Calu3 (cell line): ENCODE measurements around the gene PRKN. TPM values are rescaled to one million over a fixed set of nuclear protein-coding genes. Genes with fewer than 3 reads are reported as not detected.

Experiments
- BruUV-seq: library from RNA; stranded (reverse); fragments of 400-500 nt; replicated peaks from 2 replicates; lab custom pipeline; 2021; lab: Mats Ljungman, UMichigan
- CTCF ChIA-PET: fragments of 300-600 bp; sonication (Branson Sonifier 250); formaldehyde crosslinking; loops from one replicate; lab custom pipeline; 2022; ENCODE audit warnings: antibody characterized with exemption; lab: Charles Lee
- DNase-seq: peaks from one replicate; pipeline ENCODE4 v3.0.0; 2022
- H3K27ac Mint-ChIP-seq: one replicate; pipeline ENCODE4 v1.8.0; 2022; ENCODE audit warnings: mixed read lengths; ENCODE audit not compliant: unreplicated experiment
- H3K27me3 Mint-ChIP-seq: one replicate; pipeline ENCODE4 v1.8.0; 2022; ENCODE audit warnings: mixed read lengths; ENCODE audit not compliant: unreplicated experiment
- H3K36me3 Mint-ChIP-seq: one replicate; pipeline ENCODE4 v1.8.0; 2022; ENCODE audit warnings: mild to moderate bottlenecking, moderate library complexity, mixed read lengths; ENCODE audit not compliant: insufficient read depth, unreplicated experiment
- H3K4me1 Mint-ChIP-seq: one replicate; pipeline ENCODE4 v1.8.0; 2022; ENCODE audit warnings: mild to moderate bottlenecking, low read depth, mixed read lengths; ENCODE audit not compliant: unreplicated experiment
- H3K4me3 Mint-ChIP-seq: one replicate; pipeline ENCODE4 v1.8.0; 2022; ENCODE audit warnings: mild to moderate bottlenecking, low read depth, moderate library complexity, mixed read lengths; ENCODE audit not compliant: unreplicated experiment
- H3K9me3 Mint-ChIP-seq: one replicate; pipeline ENCODE4 v1.8.0; 2022; ENCODE audit warnings: low read depth, mixed read lengths; ENCODE audit not compliant: unreplicated experiment
- CTCF ChIP-seq: fragments of 200-600 bp; IDR thresholded peaks from one replicate; pipeline ENCODE4 v1.8.0; 2022; ENCODE audit warnings: antibody characterized with exemption; ENCODE audit not compliant: unreplicated experiment
- intact Hi-C: fragments of 100-400 bp; cut with micrococcal nuclease; formaldehyde crosslinking; loops from one replicate; pipeline ENCODE4 v1.10.0; 2022; ENCODE audit not compliant: unreplicated experiment
- total RNA-seq: library from RNA; stranded (reverse); gene quantifications from 2 replicates; pipeline ENCODE4 v1.2.3, GENCODE V29; 2022

The PRKN gene
- total RNA-seq, 1 experiment from 2014 or later = 3.8 TPM

GRCh38 chr6:162070639-162071038 is 656.9 kb downstream of the PRKN start:
- intact Hi-C loops = no loop called here
- CTCF ChIA-PET = no interaction called here
- Mint-ChIP-seq H3K27ac (no peak overlapping the region), H3K4me1 (no peaks in the 10 kb centered on the region), H3K4me3 (no peak overlapping the region), H3K36me3 (no peaks in the 10 kb centered on the region), H3K27me3 (no peaks in the 10 kb centered on the region), H3K9me3 (no peaks in the 10 kb centered on the region)
- no peak for TF ChIP-seq CTCF
- DNase-seq = no peak
- no TSS peak for BruUV-seq

GRCh38 chr6:162069995-162070394 is 657.6 kb downstream of the PRKN start:
- Mint-ChIP-seq H3K9me3 (no peaks in the 10 kb centered on the region), H3K27ac (no peak overlapping the region), H3K4me3 (no peak overlapping the region), H3K27me3 (no peaks in the 10 kb centered on the region), H3K4me1 (no peaks in the 10 kb centered on the region), H3K36me3 (no peaks in the 10 kb centered on the region)
- no peak for DNase-seq
- TF ChIP-seq CTCF = no peak
- intact Hi-C loops = no loop called here
- no TSS peak for BruUV-seq
- CTCF ChIA-PET = no interaction called here

- no peaks in the 10 kb centered on the region for H3K4me1 Mint-ChIP-seq
- intact Hi-C loops = no loop called here
- no peaks in the 10 kb centered on the region for H3K27me3 Mint-ChIP-seq
- H3K4me3 Mint-ChIP-seq = no peak overlapping the region
- DNase-seq = no peak
- no peaks in the 10 kb centered on the region for H3K9me3 Mint-ChIP-seq
- CTCF ChIA-PET = no interaction called here
- H3K27ac Mint-ChIP-seq = no peak overlapping the region
- BruUV-seq = no TSS peak
- no peak for TF ChIP-seq CTCF
- H3K36me3 Mint-ChIP-seq = no peaks in the 10 kb centered on the region
Observed at GRCh38 chr6:162068340-162068739, 659.2 kb downstream of the PRKN start.

- Mint-ChIP-seq H3K36me3 (peaks cover under 1% of the 10 kb centered on the region), H3K27me3 (no peaks in the 10 kb centered on the region), H3K27ac (no peak overlapping the region), H3K4me1 (no peaks in the 10 kb centered on the region), H3K9me3 (no peaks in the 10 kb centered on the region), H3K4me3 (no peak overlapping the region)
- no peak for DNase-seq
- no TSS peak for BruUV-seq
- CTCF ChIA-PET = no interaction called here
- no peak for TF ChIP-seq CTCF
- intact Hi-C loops = no loop called here
Observed at GRCh38 chr6:162063666-162064065, 663.9 kb downstream of the PRKN start.
